HG03439 (cell line): ENCODE results near the gene ZFP69.

Experiments used
- ATAC-seq: cut with Tn5 transposase; IDR thresholded peaks from one replicate; pipeline ENCODE4 v1.9.1; 2021; ENCODE audit warnings: mild to moderate bottlenecking, moderate library complexity; ENCODE audit not compliant: unreplicated experiment

Gene ZFP69

DNA sequence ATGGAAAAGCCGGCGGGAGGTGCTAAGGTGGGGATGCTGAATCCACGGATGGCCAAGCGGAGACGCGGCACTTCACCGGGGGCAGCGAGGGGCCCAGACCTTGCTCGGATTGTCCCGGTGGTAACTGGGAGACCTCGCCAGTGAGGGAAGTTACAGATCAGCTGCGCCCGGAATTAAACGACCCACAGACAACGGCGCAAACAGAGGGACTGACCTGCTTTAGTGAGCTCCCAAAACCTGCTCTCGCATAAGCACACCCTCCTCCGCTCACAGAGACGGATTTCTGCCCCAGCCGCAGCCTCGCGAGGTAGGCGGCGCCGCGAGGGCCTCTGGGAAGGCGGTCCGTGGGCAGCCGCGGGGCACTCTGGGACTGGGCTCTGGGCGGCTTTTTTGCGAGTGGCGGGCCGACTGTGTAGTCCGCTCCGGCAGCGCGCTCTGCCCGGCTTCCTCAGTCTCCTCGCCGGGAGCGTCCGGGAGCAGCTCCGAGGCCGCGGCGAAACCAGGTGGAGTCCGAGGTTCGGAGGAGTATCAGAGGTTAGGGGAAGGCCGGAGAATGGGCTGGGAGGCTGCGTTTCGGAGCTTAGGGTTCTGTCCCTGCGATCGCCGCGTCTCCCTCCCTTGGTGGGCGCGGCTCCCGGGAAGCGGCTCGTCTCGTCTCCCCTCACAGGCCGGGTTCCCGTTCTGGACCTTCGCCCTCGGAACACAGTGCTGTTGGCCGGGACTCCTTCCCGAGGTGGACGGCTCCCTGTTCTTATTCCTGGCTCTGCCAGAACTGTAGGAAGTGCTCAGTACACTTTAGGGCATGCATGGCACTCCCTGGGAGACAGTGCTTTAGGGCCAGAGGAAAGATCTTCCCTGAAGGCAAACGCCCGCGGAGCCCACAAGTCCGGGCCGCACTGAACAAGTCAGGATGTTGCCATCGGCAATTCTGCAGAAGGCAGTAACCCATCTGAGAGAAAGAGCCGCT is 31.6 kb downstream of the ZFP69 start, which contains the start of gene EXO5:
Gene EXO5, plus strand, starts transcription at position 393 of the 967 bp plus-strand sequence. CDS start 5,778 bp downstream, outside the sequence.
- peak; percentile 75 for ATAC-seq

DNA sequence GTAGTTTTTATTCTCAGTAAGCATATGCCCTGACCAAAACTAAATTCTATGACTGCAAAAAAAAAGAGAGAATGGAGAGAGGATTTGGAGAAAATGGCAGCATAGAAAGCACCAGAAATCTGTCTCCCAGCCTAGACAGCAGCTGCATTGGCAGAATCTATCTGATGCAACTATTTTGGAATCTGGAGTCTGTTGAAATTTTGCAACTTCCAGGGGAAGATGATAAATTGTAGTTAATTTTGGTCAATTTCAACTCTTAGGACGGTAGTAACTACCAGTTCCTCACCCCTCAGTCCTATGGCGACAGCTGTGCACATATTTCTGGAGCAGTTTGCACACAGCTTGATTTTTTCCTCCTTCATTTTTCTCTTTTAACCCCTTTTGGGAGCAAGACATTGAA is 42.4 kb downstream of the ZFP69 start:
- ATAC-seq: no peak

DNA sequence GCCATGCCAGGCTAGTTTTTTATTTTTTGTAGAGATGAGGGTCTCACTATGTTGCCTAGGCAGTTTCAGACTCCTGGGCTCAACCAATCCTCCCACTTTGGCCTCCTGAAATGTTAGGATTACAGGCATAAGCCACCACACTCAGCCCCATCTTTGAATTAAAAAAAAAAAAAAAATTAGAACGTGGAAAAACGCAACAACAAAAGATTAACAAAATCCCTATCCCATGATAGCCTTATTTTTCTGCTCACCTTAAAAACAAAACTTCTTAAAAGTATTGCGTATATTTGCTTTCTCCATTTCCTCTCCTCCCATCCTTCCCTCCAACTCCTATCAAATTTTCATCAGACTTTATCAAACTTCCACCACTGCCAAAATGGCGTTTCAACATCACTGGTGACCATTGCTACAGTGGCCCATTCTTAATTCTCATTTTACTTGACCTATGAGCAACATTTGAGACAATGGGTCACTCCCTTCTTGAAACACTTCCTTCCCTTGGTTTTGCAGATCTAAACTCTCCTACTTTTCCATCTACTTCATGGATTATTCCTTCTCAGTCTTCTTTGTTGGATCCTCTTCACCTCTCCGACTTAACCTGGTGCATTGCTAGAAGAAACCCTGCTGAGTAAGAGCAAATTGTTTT is 53.8 kb downstream of the ZFP69 start:
- ATAC-seq: peak; percentile 8

DNA sequence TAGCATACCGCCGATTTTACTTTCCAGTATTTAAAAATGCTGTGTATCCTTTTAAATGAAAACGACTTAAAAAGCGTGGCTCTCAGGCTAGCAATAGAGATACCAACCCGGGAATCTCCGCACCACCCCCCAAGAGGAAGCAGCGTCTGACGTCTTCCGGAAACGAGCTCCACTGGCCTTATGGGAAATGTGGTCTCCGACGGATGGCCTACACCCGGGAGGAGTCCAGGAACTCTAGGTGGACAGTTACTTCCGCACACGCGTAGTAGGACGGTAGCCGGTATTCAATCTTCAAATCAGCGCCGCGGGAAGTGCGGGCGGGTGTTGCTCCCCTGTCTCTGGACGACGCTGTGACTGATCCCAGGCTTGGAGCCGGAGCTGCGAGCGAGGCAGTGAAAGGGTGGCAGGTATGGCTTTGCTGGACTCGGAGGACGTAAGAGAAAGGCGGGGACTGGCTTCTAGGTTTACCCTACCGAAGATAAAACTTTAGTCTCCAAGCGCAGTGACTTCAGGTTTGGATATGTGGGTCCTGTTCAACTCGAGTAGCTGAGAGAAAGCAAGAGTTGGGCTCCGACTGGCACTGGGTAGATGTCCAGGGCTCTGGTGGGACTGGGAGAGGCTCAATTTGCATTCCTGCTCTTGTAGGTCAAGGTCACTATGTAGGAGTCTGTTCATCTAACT is 54.4 kb downstream of the ZFP69 start, which contains the start of gene ZNF684:
Gene ZNF684, plus strand, starts transcription at position 257 of the 681 bp plus-strand sequence. CDS start 1,530 bp downstream, outside the sequence.
- ATAC-seq: peak; percentile 91

DNA sequence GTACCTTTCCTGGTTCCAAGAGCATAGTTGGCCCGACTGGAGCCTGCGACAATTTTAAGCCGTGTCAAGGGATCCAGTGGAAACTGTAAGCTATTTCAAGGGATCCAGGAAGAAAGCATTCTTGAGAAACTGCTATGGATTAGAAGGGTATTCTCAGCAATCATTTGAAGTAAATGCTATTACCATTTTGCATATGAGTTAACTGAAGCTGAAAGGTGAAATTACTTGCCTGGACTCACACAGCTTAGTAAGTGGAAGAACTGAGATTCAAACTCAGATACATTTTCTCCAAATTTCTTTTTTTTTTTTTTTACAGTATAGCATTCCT is 54.9 kb downstream of the ZFP69 start:
- ATAC-seq: peak; percentile 21

DNA sequence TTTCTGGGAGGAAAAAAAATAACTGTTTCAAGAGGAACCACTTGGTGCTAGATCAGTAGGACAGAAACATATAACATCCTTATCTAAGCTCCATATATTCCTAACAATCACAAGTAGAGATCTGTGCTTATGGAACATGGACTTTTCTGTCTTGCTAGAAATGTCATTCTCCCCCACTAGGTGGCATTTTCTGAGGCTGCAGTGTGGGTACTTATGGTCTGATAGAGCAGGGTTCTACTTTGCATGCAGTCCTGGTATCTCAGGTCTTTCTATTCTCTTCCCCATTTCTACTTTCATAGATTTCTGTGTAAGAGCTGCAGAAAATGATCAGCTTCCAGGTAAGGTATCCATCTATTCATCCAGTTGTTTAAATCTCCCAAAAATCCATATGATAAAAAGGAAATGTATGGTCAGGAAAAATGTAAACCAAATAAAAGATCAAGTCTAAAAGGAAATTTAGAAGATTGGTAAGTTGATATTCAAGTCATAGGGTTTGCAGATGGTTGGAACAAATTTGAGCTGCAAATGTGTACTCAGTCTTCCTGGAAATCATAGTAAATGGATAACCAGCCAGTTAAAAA is 55.8 kb downstream of the ZFP69 start:
- no peak for ATAC-seq

DNA sequence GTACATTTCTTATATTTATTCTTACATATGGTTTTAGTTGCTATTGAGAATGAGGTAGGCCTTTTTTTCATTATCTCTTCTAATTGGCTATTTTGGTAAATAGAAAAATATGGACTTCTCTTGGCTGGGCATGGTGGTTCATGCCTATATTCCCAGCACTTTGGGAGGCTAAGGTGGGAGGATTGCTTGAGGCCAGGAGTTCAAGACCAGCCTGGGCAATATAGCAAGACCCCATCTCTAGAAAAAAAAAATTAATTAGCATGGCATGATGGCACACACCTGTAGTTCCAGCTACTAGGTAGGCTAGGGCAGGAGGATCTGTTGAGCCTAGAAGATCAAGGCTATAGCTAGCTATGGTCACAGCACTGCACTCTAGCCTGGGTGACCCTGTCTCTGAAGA is 57.5 kb downstream of the ZFP69 start:
- ATAC-seq: no peak

DNA sequence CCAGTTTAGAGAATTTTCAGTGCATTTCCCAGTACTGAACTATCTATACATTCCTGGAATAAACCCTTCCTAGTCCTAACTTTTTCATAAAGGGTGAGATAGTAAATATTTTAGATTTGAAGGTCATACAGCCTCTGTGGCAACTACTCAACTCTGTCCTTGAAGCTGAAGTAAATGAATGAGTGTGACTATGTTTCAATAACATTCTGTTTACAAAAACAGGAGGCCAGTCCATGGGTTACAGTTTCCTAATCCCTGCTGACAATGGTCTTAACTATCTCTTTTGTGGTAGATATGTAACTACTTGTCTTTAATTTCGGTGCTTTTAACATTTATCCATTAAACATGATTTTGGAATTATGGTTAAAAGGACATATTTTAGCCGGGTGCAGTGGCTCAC is 58.6 kb downstream of the ZFP69 start:
- no peak for ATAC-seq

DNA sequence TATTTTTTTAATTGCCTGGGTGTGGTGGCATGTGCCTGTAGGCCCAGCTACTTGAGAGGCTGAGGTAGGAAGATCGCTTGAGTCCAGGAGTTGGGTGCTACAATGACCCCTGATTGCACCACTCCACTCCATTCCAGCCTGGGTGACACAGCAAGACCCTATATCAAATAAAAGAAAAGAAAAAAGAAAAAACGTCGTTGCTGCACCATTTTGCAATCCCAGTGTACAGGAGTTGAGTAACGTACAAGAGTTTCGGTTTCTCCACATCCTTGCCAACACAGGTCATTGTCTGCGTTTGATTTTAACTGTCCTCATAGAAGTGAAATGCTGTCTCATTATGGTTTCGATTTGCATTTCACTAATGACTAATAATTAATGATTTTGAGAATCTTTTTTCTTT is 62.2 kb downstream of the ZFP69 start:
- no peak for ATAC-seq
